Gastrocnemius medialis (tissue), 4 donors: Measurements from ENCODE around the gene OPRM1. TPM values are rescaled to one million over a fixed set of nuclear protein-coding genes. Genes with fewer than 3 reads are reported as not detected.

ENCODE experiments used
- ATAC-seq, 2 donors: fragments of 150-250 bp; one replicate each; pipeline ENCODE4 v1.9.1; 2016
- DNase-seq, 2 donors: peaks; one replicate each; pipeline ENCODE4 v3.0.0-alpha.2; 2019
- H3K27ac ChIP-seq, 4 donors: fragments of 200-600 bp; sonication (generic); 1 replicate in 1 of 4; 2 replicates in 3 of 4; pipeline ENCODE4 v1.5.1; 2016 to 2018; ENCODE audit warnings: mild to moderate bottlenecking in 2 of 4, moderate library complexity in 1 of 4
- H3K27me3 ChIP-seq, 3 donors: fragments of 200-600 bp; sonication (generic) in 2 of 3; 1 replicate in 1 of 3; 2 replicates in 2 of 3; pipeline versions ENCODE4 v1.5.1 to v1.6.0; 2016 to 2019; ENCODE audit warnings: mild to moderate bottlenecking in 1 of 3, moderate library complexity in 1 of 3
- H3K36me3 ChIP-seq, 2 donors: fragments of 200-600 bp; sonication (generic) in 1 of 2; one replicate each; pipeline ENCODE4 v1.5.1; 2017 to 2018
- H3K4me1 ChIP-seq, 2 donors: fragments of 200-600 bp; sonication (generic) in 1 of 2; one replicate each; pipeline ENCODE4 v1.5.1; 2016 to 2017; ENCODE audit warnings: mild to moderate bottlenecking in 2 of 2
- H3K4me3 ChIP-seq, 4 donors: fragments of 200-600 bp; sonication (generic) in 3 of 4; 1 replicate in 1 of 4; 2 replicates in 3 of 4; pipeline ENCODE4 v1.5.1; 2016 to 2019; ENCODE audit warnings: mild to moderate bottlenecking in 2 of 4
- H3K9me3 ChIP-seq, 3 donors: fragments of 200-600 bp; sonication (generic) in 2 of 3; 1 replicate in 1 of 3; 2 replicates in 2 of 3; pipeline ENCODE4 v1.5.1; 2016 to 2019
- POLR2A ChIP-seq, 2 donors: fragments of 450-650 bp; IDR thresholded peaks; one replicate each; pipeline ENCODE4 v1.6.1; 2017; ENCODE audit warnings: antibody characterized with exemption in 2 of 2, mild to moderate bottlenecking in 2 of 2, moderate library complexity in 2 of 2
- in situ Hi-C, 4 donors: fragments of 200-750 bp; cut with MboI; loops; one replicate each; pipeline versions ENCODE4 v1.15.0 to v1.8.0; 2017; ENCODE audit warnings: low sequenced_read_pairs in 4 of 4
- intact Hi-C: fragments of 100-400 bp; cut with DNase I; formaldehyde crosslinking; loops from one replicate; pipeline ENCODE4 v1.15.1; 2023; ENCODE audit warnings: low total_unique reads
- total RNA-seq, 4 donors: library from RNA; depleted of rRNA; stranded (reverse); fragments of >200 nt; gene quantifications; one replicate each; pipeline versions ENCODE4 v1.1.0 to v1.2.3, GENCODE V29; 2016
- TF ChIP-seq, protein P1 (sequence below), 5 experiments: fragments of 450-650 bp in 3 of 5; fragments of 200-600 bp in 2 of 5; sonication (generic) in 2 of 5; IDR thresholded peaks in 4 of 5; conservative IDR thresholded peaks in 1 of 5; 1 replicate in 4 of 5; 2 replicates in 1 of 5; pipeline ENCODE4 v1.5.1; 2016 to 2019; ENCODE audit warnings: antibody characterized with exemption in 5 of 5, mild to moderate bottlenecking in 3 of 5, moderate library complexity in 3 of 5

The OPRM1 gene
- total RNA-seq, 4 donors from 2014 or later, result not detected

DNA sequence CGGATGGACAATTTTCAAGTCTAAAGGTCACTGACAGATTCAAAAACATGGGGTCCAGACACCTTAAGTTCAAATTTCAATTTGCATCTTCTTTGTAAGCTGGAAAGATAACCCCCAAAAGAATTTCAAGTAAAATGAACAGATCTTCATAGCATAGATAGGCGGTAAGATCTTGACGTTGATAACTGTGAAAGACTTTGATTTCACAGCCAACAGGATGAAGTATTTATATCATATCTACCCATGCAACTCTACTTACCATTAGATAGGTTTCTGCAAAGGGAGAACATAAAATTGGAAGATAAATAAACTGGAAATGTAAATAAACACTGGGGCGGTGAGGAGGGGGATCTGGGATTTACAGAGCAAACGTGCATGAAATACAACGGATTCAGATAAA is 179.7 kb downstream of the OPRM1 start:
- Histone ChIP-seq H3K4me3 (no peak overlapping the region), H3K4me1 (no peaks in the 10 kb centered on the region), H3K27me3 (no peaks in the 10 kb centered on the region), H3K27ac (no peak overlapping the region), H3K9me3 (no peaks in the 10 kb centered on the region), H3K36me3 (no peaks in the 10 kb centered on the region)
- in situ Hi-C loops, result no loop called here
- intact Hi-C loops, result no loop called here
- ATAC-seq (no peak), DNase-seq (no peak)
- TF ChIP-seq POLR2A (IDR thresholded peaks at IDR 0.05), result no peak
- TF ChIP-seq, protein P1, sequence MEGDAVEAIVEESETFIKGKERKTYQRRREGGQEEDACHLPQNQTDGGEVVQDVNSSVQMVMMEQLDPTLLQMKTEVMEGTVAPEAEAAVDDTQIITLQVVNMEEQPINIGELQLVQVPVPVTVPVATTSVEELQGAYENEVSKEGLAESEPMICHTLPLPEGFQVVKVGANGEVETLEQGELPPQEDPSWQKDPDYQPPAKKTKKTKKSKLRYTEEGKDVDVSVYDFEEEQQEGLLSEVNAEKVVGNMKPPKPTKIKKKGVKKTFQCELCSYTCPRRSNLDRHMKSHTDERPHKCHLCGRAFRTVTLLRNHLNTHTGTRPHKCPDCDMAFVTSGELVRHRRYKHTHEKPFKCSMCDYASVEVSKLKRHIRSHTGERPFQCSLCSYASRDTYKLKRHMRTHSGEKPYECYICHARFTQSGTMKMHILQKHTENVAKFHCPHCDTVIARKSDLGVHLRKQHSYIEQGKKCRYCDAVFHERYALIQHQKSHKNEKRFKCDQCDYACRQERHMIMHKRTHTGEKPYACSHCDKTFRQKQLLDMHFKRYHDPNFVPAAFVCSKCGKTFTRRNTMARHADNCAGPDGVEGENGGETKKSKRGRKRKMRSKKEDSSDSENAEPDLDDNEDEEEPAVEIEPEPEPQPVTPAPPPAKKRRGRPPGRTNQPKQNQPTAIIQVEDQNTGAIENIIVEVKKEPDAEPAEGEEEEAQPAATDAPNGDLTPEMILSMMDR (IDR thresholded peaks at IDR 0.05 in 4 of 5, conservative IDR thresholded peaks at IDR 0.05 in 1 of 5), result no peak

DNA sequence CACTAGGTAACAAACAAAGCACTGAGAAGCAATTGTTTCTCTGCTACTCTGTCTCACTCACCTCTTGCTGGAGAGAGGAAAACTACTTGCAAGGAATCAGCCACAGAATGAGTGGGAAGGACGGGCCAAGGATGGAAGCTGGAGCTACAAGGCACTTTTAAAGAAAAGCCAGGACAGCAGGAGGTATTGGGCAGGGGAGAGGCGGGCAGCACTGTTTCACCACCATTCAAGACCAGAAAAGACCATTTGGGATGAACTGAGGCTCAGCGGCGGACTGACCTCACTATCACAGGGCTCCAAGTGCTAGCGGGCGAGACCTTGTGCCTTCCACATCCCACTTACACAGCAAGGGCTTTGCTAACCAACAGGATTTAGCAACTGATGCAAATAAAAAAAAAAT is 180.2 kb downstream of the OPRM1 start:
- Histone ChIP-seq H3K27ac (no peak overlapping the region), H3K36me3 (no peaks in the 10 kb centered on the region), H3K9me3 (no peaks in the 10 kb centered on the region), H3K4me3 (no peak overlapping the region), H3K27me3 (no peaks in the 10 kb centered on the region), H3K4me1 (no peaks in the 10 kb centered on the region)
- TF ChIP-seq POLR2A (IDR thresholded peaks at IDR 0.05), result no peak
- TF ChIP-seq, protein P1 (IDR thresholded peaks at IDR 0.05 in 4 of 5, conservative IDR thresholded peaks at IDR 0.05 in 1 of 5), result no peak
- intact Hi-C loops, result no loop called here
- in situ Hi-C loops, result no loop called here
- no peak for ATAC-seq
- no peak for DNase-seq

DNA sequence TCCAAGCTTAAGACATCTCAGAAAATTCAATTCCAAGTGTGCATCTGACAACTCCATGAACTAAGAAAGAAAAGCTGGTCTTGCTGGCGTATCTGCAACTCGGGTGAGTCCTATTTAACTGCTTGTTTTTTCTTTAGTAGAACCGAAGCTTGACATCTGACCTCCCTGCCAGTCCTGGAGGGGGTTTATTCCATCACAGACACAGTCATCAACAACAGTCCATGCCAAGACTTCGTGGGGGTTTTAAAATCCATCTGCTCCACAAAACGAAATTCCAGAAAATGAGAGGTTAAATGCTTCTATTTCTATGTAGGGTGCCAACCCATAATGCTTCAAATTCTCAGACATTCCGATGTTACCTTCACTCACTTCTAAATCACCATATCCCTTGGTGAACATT is 183.7 kb downstream of the OPRM1 start:
- no peak for TF ChIP-seq POLR2A (IDR thresholded peaks at IDR 0.05)
- TF ChIP-seq, protein P1 (IDR thresholded peaks at IDR 0.05 in 4 of 5, conservative IDR thresholded peaks at IDR 0.05 in 1 of 5), result no peak
- ATAC-seq, result no peak
- Histone ChIP-seq H3K36me3 (no peaks in the 10 kb centered on the region), H3K4me1 (no peaks in the 10 kb centered on the region), H3K9me3 (no peaks in the 10 kb centered on the region), H3K4me3 (no peak overlapping the region), H3K27me3 (no peaks in the 10 kb centered on the region), H3K27ac (no peak overlapping the region)
- intact Hi-C loops (no loop called here), in situ Hi-C loops (no loop called here)
- DNase-seq, result no peak

DNA sequence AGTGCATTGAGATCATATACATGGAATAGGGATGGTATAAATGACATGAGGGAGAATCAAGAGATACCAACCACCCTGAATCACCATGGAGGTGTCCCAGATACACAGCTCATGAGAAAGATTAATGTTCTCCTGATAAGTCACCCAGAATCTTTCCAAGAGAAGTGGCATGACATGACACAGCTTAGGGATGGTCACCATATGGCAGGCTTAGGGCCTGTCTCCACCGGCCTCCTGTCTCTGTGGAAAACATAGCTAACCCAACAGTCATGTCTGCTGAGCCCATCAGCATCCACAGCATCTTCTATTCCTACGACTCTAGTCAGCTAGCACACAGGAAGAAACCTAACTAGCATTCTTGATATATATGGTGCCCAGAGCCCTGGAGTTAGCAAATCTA is 184.3 kb downstream of the OPRM1 start:
- Histone ChIP-seq H3K4me1 (no peaks in the 10 kb centered on the region), H3K27me3 (no peaks in the 10 kb centered on the region), H3K4me3 (no peak overlapping the region), H3K36me3 (no peaks in the 10 kb centered on the region), H3K27ac (no peak overlapping the region), H3K9me3 (no peaks in the 10 kb centered on the region)
- DNase-seq (no peak), ATAC-seq (no peak)
- TF ChIP-seq, protein P1 (IDR thresholded peaks at IDR 0.05 in 4 of 5, conservative IDR thresholded peaks at IDR 0.05 in 1 of 5), result no peak
- no peak for TF ChIP-seq POLR2A (IDR thresholded peaks at IDR 0.05)
- intact Hi-C loops (no loop called here), in situ Hi-C loops (no loop called here)

DNA sequence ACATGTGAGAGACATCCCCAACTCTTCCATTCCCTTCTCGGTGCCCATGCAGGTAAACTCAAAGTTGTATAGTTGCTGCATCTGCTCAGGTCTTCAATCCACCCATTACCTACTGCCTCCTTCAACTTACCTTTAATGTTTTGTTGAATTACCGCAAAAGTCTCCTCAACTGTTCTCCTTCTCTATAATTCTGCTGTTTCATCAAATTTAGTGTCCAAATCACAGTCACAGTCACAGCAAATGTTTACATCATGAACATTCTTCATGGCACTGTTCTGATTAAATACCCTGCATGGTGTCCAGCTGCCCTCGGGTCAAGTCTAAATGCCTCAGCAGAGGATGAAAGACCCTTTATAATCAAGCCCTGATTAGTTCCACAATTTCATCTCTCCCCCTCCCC is 187.4 kb downstream of the OPRM1 start:
- in situ Hi-C loops, result no loop called here

More for the DNA sequence above, 187.4 kb downstream of the OPRM1 start:
- no peaks in the 10 kb centered on the region for H3K36me3 ChIP-seq
- H3K9me3 ChIP-seq, result no peaks in the 10 kb centered on the region
- TF ChIP-seq, protein P1 (IDR thresholded peaks at IDR 0.05 in 4 of 5, conservative IDR thresholded peaks at IDR 0.05 in 1 of 5), result no peak
- TF ChIP-seq POLR2A (IDR thresholded peaks at IDR 0.05), result no peak
- H3K27me3 ChIP-seq, result no peaks in the 10 kb centered on the region
- DNase-seq (no peak), ATAC-seq (no peak)
- H3K27ac ChIP-seq, result no peak overlapping the region
- no peak overlapping the region for H3K4me3 ChIP-seq
- intact Hi-C loops, result no loop called here
- no peaks in the 10 kb centered on the region for H3K4me1 ChIP-seq
